HG03520 (cell line): Measurements from ENCODE around the gene RBM20.
"Not testable (repeated sequence)": the region's sequence is repeated elsewhere in the genome, so short reads cannot be mapped to it uniquely, and the experiment has no call there.

ENCODE experiments used
- ATAC-seq: cut with Tn5 transposase; IDR thresholded peaks from one replicate; pipeline ENCODE4 v1.9.1; 2021; ENCODE audit warnings: mild to moderate bottlenecking, moderate library complexity; ENCODE audit not compliant: unreplicated experiment

The RBM20 gene

DNA sequence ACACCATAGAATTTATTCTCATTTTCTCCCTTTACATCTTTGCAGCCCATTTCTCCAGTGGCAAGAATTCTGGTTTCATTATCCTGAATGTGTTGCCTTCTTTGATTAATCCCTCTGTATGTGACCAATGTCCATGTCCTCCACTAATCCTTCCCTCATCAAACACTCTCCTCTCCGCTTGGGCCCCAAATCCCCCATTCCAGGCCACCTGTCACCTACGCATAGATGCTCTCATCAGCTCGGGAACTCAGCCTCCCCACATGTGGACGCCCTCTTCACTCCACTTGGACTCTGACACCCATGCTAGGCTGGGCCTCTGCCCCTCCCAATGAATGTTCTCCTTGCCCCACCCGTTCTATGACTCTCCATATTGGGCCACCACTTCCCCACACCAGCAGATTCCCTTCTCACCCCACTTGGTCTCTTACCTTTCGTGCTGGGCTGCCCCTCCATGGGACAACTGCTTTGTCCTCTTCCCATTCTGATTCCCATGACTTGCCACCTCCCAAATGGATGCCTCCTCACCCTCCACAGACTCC, 18.7 kb upstream of the RBM20 start:
- no peak for ATAC-seq

DNA sequence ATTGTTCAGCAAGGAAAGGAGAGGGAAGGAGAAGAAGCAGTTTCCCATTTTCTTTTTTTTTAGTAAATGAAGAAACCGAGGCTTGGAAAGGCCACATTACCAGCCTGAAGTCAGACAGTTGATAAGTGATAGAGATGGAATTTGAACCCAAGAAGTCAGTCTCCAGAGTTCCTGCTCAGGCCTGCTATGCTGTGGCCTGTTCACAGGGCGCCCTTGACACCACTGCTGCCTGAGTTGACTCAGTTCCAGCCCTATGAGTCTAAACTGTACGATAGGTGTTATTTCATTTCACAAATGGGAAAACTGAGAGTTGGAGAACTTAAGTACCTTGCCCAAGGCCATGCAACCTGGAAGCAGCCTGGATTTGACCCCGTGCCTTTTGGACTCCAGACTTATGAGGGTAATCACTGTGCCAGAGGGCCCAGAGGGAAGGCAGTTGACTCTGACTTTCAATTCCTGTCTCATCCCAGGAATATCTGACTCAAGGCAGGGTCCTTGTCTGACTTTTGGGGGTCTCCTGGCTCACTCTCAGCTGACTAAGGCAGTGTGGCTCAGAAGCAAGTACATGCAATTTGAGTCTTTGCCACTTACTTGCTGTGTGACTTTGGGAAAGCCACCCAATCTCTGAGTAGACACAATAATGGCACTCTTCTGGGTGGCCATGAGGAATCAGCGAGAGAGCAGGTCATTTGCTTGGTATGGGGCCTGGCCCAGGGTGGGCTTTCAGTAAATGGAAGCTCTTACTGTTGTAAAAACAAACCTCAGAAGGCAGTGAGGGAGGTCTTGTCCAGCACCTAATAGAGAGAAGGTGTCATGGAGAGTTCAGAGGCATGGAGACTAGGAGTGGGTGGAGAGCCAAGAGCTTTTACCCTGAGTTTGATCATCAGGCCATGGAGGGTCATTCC, 17.9 kb upstream of the RBM20 start:
- no peak for ATAC-seq

DNA sequence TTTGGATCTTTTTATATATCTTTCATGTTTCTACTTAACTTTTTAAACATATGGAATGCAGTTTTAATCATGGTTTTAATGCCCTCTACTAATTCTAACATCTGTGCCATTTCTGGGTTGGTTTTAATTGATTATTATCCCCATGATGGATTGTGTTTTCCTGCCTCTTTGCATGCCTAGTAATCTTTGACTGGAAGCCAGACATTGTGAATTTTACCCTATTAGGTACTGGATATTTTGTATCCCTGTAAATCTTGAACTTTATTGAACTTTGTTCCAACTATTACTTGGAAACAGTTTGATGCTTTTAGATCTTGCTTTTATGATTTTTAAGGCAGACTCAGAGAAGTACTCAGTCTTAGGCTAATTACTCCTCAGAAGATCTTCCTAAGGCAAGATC, 16.0 kb upstream of the RBM20 start:
- no peak for ATAC-seq

DNA sequence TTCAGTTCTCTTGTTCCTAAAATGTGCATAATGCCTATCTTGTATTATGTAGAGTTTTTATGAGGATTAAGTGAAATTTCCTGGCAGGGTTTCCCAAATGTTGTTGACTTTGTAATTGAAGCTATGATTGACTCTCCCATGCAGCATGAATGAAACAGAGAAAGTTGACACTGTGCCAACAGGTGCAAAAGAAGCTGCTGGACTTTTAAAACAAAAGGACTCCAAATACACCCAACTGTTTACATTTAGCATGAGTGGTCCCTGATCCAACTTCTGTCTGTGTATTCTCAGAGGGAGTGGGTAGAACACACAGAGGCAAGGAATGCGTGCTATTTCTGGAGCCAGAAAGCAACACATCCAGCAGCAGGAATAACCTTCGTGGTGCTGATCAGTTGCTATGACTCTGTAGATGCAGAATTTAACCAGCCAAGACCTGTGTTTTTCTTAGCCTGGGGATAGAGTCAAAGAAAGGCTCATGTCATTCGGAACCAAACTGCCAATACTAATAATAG, 14.4 kb upstream of the RBM20 start:
- ATAC-seq, result no peak

DNA sequence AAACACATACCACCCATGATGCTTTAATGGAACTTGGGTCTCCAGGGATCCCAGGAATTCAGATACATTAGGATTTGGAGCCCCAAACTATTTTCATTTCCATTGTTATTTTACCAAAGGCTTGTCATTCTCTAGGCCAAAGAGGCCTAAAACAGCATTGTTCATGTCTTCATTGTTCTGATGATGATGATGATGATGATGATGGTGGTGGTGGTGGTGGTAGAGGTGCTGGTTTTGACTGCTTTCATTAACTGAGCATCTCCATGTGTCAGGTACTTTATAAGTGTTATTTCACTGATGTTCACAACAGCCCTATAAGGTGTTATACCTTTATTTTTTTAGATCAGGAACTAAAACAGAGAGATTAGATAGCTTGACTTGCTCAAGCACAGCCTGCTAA, 12.2 kb upstream of the RBM20 start:
- no peak for ATAC-seq

DNA sequence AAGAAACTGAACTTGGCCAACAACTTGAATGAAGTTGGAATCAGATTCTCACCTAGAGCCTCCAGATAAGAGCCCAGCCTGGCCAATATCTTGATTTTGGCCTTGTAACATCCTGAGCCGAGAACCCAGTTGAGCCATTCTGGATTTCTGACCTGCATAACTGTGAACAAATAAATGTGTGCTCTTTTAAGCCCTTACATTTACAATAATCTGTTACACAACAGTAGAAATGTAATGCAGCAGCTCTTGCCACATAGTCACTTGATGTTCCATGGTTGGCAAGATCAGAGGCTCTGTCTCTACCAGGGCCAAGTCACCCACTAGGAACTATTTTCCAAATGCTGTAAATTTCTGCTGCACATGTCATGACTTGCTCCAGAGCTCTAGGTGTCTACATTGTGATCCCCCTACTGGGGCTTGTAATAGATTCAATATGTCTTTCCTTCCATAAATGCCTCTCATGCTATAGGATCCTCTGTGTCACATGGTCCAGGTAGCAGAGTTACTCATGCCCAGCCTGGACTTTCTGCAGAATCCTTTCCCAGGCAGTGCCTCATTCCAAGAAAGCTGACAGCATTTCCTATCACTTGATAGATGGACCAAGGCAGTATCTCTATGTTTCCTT, 11.4 kb upstream of the RBM20 start:
- ATAC-seq, result no peak

DNA sequence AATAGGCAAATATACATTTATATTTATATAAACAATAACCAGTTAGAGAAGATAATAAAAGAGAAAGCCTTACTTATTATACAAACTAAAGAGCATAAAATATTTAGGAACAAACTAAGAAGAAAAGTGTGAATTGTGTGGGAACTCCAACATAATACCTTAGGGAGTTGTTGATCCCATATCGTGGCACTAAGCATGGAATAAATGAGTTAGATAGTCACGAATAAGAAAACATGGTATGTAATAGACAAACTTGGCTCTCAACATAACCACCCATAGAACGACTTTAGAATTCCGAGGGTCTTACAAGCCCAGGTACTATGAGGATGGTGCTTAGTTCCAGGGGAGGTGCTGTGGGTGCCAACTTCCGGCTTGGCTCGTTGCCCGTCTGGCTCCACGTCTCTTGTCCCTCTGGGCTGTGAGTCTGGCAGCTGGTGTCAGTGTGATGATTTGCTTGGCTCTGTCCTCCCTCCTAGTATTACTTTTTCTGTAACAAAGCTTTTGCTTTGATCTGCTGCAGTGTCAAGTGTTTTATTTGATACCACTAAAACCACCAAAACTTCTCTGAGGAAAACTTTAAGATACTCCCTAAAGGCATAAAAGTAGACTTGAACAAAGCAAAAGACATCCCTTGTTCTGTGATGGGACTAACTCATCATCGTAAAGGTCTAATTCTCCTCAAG, 9.5 kb upstream of the RBM20 start:
- no peak for ATAC-seq

DNA sequence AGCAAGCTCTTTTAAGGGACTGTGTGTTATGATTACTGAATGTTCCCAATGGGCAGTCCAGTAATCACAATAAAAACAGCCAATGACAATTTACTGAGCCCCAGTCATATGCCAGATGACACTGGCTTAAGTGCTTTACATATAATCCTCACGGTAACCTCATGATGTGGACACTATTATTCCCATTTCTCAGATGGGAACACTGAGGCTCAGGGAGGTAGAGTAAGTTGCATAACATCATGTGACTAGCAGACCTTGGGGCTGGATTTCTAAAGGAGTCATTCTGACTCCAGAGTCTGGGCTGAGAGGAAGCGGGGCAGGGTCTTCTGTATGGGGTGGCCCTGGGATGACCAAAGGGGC, 7.6 kb upstream of the RBM20 start:
- ATAC-seq, result no peak

DNA sequence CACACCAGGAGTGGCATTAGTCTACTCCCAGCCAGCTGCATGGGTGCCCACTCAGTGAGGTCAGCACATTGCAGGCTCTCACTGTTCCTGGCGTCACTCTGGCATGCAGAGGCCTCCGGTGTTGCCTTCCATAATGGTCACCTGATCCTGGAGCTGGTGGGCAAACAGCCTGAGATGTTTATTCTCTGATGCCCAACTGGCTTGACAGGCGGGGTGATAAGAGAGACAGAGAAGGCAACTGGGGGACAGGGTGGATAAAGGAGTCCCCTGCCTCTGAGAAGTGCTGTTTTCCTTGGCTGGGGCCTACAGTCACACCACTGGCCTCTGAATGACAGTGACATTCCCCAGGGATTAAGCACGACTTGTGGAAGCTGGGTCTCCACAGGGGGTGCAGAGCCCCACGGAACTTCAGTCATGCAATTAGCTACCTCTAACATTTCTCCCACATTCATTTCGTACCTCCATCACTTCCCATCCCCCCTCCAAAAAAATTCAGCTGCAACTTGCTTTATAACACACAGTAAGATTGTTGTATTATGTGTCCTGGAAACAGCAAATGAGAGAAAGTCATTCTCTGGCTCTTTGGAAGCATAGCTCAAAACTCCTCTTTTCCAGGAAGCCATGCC, 7.1 kb upstream of the RBM20 start:
- ATAC-seq, result no peak

DNA sequence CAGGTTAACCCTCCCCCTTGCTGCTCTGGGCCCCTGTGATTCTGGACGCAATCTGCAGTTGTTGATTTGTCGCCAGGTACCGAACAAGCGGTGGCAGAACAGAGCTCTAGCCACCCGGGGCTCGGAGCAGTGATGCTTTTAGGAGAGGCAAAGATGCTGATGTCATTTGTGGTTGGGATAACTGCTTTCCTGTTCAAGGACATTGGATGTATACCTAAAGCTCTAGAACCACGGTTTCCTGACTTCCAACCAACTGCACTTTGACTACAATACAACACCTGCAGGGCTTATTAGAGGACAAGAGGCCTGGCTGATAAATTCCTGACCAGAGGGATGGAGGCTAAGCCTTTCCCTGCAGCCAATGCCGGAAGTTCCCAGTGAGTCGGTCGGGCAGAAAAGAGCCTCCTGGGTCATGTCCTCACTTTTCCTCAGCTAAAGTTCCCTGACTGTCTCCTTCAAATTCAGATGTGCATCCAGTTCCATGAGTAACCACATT, 6.5 kb upstream of the RBM20 start:
- ATAC-seq, result no peak

DNA sequence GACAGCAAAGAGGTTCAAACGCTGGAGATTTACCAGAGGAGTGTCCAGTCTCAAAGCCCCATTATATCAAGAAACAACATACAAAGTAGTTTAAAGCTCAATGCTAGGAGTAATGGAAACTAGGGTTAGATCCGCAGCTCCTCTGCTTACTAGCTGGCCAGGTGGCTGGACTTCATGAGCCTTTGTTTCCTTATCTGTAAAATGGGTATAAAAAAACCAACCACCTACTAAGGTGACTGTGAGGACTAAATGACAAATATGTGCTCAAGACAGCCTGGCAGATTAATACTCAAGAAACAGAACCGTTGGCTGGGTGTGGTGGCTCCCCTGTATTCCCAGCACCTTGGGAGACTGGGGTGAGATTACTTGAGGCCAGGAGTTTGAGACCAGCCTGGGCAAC, 5.8 kb upstream of the RBM20 start:
- no peak for ATAC-seq

DNA sequence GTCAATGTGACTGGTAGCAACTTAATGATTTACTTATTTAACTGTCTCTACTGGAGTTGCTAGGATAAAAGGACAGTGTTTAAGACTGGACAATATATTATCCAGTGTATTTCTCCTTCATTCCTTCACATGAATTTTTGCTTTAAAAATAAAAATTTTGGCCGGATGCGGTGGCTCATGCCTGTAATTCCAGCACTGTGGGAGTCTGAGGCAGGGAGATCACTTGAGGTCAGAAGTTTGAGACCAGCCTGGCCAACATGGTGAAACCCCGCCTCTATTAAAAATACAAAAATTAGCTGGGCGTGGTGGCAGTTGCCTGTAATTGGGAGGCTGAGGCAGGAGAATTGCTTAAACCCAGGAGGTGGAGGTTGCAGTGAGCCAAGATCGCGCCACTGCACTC, 5.1 kb upstream of the RBM20 start:
- not testable (repeated sequence) for ATAC-seq

DNA sequence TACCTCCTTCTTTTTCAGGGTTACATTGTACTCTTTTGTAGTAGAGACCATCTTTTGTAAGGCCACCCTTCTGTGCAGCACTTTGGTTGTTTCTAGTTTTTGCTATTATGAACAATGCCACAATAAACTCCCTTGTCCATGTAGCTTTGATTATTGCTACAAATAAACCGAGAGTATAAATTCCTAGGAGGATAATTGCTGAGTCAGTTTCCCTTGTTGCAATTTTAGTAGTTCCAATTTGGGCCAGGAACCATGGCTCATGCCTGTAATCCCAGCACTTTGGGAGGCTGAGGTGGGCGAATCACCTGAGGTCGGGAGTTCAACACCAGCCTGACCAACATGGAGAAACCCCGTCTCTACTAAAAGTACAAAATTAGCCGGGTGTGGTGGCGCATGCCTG, 4.3 kb upstream of the RBM20 start:
- not testable (repeated sequence) for ATAC-seq

DNA sequence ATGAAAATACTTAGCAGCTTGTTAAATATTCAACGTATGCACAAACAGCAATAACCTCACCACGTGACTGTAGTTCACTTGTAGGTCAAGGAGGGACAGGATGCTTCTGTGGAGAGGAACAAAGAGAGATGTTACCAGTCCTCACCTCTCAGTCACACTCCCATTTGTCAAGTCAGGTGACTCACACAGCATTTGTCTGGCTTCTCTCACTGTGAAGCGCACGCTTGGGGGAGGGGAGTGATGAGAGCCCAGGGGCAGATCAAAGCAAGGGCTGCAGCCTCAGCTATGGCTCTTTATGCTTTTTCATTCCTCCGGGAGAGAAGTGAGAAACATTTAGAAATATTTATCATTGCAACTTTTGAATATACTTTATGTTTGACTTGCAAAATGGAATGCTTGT, 2.9 kb upstream of the RBM20 start:
- no peak for ATAC-seq

DNA sequence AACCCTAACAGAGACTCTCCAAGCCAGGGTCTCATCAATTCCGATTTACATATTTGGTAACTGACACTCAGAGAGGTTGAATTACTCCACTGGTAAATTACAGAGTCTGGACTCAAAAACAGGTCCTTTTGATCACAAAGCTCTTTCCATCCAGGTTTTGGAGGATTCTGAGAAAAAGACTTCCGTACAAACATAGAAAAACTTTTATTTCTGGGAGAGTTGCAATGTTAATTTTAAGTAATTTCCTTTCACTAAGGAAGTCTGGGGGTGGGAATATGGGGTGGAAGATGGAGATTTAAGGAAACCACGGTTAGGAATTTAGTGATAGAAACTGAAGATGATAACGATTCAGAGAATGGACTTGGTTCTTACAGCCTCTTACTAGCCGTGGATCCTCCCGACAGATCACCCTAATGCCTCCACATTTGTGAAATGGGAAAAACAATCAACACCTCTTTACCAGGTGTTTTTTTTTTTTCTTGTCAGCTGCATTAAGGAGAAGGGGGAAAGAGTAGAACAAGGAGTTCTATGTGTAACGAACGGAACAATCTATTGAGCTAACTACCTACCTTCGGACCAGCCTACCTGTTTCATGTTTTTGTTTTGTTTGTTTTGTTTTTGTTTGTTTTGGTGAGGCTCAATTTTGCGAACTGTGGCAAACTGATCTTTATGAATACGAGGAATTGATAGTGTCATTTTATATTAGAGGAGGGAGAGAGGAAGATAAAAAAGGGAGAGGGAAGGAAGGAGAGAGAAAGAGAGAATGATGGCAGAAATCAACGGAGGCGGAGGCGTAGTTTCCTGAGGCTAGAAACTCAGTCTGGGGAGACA, 1.7 kb upstream of the RBM20 start:
- ATAC-seq, result no peak

DNA sequence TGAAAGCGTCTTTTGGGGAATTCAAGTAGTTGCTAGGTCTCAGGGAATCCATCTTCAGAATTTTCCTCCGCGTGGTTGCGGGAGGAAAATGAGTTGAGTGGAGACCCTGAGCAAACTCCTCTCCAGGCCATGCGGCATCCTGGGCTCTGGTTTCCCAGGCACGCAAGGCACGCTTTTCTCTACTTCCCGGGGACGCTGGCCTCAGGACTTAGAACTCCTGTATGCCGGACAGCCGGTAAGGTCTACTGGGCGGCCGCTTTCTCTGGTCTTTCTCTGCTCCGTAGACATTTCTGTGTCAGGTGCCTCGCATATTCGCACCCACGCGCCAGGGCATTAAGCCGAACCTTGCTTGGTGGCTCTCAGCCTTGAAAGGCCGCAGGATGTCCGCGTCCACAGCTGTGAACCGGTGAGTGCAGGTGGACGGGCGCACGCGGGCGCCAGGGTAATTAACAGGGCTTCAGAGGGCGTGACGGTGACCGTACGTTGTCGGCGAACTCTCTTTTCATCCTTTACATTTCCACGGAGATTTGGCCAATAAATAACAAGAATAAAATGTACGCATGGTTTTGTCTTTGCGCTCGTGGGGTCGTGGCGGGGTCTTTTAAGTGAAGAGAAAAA, 992 bp upstream of the RBM20 start:
- ATAC-seq, result no peak

DNA sequence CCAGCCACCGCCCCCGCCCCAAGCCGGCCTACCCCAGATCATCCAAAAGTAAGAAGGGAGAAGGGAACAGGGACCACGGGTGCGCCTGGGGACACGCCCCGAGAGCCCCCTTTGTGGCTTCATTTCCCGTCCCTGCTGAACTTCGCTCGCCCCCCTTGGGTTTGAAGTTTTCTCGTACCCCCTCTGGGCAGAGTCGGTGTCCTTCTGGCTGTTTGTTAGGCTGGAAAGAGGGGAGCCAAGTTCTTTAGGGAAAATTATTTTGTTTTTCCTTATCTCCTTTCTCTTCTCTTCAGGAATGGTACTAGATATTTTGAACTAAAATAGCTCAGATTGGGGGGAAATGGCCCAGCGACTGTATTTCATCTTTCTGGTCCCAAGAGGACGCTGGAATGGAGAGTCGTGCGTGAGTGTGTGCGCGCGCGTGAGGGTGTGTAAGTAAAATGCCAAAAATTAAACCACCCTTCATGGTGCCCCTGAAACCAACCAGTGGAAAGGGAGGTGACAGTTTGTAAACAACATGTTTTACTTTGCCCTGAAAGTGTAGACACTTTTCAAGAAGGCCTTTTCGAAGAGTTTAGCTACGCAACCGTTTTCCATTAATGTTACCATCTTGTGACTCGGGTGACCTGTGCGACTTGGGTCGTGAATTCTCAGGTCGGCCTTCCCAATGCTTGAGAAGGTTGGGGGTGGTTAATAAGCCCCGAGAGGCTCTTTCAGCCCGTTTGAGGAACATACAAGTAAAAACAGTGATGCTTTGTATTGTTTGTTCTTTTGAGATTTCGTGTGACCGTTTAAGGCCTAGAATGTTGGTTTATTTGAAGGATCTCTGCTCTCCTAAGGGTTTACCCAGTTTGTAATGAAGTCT, 694 bp downstream of the RBM20 start:
- ATAC-seq, result no peak

DNA sequence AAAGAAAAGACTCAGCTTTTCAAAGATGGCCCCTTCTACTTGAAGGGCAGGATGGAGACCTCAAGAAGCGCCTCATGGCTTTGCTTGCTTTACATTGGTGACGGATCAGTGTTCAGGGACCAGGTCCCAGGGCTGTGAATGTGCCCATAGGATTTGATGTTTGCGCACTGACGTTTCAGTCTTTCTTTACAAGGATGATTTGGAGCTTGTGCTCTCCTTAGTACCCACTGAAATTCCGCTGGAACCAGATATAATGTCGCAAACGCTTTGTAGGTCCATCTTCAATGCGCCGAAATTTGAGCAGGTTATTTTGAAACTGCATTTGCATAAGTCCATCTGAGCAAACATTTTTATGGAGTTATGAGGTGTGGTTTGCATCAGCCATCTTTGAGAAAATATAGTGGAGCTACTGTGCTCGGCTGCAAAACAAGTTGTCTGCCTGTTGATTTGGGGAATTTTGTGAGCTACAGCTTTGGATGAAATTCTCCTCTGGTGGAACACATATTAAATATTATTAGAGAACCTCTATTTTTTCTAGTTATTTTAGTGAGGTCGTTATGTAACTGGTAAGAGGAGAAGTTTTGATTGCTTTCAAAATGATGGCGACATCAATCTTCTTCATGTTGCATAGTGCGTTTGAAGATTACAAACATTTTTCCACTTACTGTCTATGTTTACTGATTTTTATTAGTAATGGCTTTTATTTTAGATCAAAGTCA, 2.4 kb downstream of the RBM20 start:
- ATAC-seq, result no peak
